Hematopoietic multipotent progenitor cell treated with erythropoietin and hydrocortisone succinate and interleukin-3 and kit ligand, for 15 days (in vitro differentiated cells): ENCODE data around the gene CIRBP.
"Not testable (repeated sequence)": the region's sequence is repeated elsewhere in the genome, so short reads cannot be mapped to it uniquely, and the experiment has no call there.

Experiments used
- DNase-seq: peaks from one replicate; pipeline ENCODE4 v3.0.0-alpha.2; 2015; ENCODE audit warnings: low spot score

CIRBP gene

DNA sequence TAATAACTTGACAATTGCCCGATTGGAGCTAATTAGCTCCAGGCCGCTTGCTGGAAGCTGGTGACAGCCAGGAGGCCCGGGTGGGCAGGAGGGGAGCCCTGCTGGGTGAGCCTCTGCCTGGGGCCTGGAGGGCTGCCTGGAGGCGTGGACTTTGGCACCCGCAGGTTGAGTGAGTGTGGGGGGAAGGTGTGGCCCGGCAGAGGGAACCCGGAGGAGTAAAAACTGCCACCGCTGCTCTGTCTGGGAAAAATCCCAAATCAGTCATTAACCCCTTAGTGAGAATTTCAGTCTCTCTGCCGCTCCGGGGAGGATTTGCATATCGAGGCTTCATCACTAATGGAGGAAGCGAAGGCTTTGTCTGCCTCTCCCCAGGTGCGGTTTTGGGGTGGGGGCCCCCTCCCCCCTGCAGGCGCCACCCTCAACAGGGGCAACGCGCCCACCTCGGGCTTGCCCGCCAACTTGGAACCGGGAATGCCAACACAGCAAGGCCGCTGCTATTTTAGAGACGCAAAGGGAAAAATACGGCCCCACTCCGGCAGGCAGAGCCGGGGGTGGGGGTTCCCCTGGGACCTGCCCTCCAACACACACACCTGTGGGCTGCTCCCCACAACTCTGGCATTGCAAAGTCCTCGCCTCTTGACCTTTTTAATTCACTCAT is 22.8 kb downstream of the CIRBP start:
- no peak for DNase-seq

DNA sequence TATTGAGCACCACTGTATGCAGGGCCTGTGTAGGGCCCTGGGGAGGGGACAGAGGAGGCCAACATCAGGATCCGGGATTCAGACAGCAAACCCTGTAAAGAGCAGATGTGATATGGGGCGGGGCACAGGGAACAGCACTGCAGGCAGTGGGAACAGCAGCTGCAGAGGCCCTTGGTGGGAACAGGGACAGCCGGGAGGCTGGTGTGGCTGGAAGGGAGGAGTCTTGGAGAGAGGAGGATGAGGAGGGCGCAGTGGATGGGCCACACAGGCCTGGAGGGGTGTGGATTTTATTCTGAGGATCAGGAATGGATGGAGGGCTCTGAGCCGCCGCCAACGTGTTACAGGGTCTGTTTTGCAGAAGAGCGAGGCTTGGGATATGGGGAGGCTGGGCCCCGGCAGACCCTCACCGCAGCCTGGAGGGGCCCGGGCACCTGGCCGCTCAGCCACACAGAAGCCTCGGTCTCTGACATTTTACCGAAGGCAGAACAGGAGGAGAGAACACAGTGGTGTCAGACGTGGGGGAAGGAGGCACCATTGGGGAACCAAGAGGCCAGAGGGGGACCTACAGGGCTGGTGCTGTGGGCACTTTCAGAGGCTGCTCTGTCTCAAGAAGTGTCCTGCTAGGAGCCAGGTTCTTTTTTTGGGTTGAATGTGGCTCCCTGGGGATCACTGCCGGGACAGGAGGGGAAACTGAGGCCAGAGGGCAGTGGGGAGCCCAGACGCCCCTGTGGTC is 23.5 kb downstream of the CIRBP start:
- no peak for DNase-seq

DNA sequence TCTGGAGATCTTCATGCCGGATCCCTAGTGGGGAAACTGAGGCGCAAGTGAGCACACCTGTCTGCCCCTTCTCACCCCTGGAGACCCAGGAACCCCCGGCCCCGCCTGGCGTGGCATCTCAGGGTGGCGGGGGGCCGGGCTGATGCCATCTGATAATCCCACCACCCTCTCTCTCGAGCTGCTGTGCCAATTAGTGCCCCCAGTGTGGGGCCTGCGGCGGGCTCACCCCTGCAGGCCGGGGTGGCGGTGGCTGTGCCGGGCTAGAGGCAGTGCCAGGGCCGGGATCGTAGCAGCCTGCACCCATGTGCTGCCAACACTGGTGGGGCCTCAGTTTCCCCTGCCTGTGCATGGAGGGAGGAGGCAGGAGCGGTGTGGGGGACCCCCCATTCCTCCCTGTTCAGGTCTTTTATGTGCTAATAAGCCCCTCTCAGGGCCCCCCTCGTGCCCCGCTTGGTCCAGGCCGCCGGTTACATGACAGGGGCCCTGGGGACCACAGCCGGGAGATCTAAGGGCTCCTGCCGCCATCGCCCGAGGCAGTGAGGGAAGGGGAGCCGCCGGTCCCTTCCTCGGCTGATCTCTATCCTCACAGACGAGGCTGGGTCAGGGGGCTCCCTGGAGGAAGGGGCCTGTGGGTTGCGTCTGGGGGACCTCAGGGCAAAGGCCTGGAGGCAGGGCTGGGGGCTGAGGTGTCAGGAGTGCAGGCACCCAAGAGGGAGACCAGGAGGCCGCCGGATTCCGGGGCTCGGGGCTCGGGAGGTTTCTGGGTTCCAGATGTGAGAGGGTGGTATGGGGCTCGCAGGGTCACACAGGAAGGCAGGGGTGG is 24.9 kb downstream of the CIRBP start:
- no peak for DNase-seq

DNA sequence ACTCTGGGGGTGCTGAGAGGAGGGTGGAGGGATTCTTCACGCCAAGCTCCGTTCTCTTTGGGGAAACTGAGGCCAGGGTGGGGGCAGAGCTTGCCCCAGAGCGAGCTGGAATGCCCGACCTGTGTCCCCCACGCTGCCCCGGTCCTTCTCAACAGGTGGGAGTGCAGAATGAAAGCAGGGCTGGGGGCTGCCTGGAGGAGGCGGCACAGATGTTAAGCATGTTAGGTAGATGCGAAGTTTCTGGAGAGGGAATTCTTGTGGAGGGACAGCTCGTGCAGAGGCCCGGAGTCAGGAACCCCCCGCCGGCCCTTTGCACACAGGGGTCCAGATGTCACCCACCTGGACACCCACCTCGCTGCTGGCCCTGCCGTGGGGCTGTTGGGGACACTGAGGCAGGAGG is 25.6 kb downstream of the CIRBP start:
- no peak for DNase-seq

DNA sequence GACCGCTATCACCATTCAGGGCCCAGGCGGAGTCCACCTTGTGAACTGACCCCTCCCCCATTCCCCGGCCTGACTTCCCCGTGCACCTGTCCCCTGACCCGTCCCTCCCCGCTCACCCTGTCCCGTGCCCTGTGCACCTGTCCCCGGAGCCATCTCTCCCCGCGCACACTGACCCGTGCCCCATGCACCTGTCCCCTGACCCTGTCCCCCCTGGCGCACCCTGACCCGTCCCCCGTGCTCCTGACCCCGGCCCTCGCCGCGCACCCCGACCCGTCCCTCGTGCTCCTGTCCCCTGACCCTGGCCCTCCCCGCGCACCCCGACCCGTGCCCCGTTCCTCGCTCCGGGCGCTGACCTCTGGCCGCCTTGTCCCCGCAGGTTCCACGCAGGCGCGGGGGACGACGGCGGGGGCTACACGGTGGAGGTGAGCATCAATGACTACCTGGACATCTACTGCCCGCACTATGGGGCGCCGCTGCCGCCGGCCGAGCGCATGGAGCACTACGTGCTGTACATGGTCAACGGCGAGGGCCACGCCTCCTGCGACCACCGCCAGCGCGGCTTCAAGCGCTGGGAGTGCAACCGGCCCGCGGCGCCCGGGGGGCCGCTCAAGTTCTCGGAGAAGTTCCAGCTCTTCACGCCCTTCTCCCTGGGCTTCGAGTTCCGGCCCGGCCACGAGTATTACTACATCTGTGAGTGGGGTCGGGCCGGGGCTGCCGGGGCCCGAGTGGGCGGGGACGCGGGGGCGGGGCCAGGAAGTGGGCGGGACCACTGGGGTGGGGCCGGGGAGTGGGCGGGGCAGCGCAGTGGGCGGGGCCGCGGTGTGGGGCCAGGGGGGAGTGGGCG is 26.3 kb downstream of the CIRBP start:
- DNase-seq: no peak

DNA sequence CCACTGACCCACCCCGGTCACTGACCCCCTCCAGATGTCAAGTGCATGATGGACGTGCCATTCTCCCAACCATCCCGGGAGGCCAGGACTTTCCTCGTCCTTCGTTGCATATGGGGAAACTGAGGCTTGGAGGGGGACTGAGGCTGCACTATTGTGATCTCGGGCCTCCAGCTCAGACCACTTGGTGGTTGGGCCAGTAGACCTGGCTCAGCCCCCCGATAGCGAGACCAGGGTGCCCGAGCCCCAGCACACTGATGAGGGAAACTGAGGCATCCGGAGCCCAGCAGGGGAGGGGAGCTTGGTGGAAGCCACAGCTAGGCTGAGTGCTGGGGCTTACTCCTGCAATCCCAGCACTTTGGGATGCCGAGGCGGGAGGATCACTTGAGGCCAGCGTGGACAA is 26.9 kb downstream of the CIRBP start:
- no peak for DNase-seq

DNA sequence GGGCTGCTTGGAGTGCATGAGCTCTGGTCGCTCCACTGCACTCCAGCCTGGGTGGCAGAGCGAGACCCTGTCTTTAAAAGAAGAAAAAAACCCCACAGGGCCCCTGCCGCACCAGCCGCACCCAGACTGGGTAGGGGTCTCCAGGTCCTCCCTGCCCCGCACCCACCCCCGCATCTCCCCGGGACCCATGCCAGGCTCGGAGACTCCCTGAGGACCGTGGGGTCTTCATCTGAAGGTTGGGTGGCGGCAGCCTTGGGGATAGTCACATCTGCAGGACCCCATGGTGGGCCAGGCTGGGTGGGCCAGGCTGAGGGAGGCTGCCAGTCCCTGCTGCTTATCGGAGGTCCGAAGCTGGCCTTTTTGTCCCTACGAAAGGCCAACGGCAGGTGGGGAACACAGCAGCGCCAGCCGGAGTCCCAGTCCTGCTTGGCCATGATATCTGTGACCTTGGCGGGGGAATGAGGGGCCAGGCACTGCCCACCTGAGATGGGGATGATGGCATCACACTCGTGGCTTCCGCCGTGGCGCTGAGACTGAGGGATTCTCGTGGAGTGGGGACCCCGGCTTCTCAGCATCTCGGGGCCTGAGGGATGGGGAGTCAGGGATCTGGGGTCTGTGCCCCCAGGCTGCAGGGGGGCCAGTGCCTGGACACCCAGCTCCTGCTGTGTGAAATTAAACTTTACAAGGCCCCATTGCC is 27.6 kb downstream of the CIRBP start:
- DNase-seq: no peak

DNA sequence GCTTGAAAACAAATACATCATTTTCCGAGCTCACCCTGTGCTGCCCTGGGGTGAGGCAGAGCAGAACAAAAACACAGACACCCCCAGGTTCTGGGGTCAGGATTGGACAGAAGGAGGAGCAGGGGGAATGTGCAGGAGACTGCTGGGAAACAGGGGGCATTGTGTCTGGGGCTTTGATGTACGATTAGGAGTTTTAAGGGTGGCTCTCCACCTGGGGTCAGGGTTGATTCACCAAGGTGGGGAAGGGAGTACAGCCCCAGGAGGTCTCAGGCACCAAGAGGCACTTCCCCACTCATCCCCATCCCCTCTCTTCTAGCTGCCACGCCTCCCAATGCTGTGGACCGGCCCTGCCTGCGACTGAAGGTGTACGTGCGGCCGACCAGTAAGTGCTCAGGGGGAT is 29.1 kb downstream of the CIRBP start:
- no peak for DNase-seq

DNA sequence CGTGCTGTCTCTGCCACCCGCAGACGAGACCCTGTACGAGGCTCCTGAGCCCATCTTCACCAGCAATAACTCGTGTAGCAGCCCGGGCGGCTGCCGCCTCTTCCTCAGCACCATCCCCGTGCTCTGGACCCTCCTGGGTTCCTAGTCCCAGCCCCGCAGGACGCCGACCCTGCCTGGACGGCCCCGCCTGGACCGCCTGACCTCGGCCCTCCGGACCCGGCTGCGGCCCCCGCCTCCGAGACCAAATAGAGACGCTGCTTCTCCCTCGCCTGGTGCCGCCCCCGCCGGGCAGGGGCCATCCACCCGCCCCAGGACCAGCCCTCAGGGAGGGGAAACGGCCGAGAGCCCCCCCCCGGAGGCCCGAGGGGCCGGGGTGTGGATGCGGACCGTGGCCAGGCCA is 30.7 kb downstream of the CIRBP start:
- DNase-seq: no peak

DNA sequence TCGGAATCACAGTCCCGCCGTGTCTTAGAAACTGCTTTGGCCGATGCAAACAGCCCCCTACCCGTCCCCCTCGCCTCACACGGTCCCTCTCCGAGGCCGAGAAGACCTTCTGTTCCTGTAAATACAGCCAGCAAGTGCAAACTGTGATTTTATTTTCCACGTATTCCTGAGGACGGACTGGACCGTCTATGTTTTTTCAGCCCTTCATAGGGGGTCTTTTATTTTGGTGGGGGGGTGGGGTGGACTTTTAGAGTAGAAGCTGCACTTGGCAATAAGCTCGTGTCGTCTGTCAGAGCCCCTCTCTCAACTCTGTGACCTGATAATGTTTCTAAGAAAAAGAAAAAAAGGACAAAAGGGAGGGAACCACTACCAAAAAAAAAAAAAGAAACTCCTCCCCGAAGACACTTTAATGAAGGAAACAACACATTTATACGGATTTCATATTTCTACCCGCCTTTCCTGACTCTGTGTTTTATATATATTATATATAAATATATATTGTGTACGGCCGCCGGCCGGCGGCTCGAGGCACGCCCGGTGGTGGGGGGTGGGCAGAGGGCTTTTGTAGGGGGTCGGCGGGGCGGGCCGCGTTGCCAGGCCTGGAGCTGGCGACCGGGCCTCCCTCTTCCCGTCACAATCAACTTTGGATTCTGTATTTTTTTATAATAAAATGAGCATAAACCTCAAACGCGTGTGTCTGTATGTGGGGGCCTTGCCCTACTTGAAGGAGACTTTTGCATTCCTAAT is 31.8 kb downstream of the CIRBP start:
- DNase-seq: no peak

DNA sequence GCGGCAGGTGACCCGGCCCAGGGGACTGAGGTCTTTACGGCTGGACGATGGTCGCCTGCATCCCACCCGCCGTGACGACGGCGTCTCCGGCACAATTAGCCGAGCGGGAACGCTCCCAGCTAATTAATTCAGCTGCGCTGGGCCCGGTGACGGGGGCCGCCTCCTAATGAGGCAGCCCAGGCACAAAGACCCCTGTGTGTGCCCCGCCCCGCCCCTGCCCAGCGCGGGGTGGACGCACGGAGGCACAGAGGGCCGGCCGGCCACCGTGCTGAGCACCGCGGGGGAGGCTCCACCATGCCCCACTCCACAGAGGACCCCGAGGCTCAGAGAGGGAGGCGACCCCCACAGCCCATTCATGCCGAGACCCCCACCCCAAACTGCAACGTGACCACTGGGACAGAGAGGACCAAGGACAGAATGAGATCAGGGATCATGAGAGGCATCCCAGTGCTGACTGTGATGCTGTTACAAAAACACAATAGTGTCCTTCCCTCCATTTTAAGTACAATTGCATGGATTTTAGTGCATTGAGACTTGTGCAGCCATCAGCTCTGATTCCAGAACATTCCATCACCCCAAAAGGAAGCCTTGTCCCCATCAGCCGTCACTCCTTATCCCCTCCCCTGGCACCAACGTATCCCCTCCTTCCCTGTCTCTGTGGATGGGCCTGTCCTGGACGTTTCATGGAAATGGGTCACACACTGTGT is 33.6 kb downstream of the CIRBP start:
- no peak for DNase-seq

DNA sequence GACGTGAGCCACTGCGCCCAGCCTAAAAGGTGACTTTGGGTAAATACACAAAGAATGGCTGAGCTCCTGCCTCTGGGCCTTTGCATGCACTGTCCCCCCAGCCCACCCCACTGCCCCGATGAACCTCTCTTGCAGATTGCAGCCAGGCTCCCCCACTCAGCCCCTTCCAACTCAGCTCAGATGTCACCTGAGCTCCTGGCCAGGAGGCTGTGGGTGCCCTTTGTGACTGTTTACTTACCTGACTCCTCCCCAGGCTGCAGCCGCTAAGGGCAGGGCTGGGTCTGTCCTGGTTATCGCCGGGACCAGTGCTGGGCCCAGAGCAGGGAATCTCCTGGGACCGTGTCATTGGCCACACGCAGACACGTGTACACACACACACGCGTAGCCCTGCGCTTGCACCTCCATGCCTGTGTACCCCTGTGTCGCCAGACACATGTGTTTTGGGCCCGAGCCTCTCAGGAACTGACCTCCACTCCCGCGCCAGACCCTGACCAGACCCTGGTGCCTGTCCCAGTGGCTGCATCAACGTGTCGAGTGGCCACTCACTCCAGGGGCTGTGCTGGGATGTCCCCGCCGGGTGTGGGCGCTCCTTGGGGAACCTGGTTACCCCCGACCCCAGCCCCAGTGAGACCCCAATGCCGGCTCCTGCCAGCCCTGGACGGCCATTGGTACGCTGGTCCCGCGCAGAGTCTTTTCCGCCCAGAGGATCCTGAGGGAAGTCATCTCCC is 35.2 kb downstream of the CIRBP start:
- DNase-seq: no peak

DNA sequence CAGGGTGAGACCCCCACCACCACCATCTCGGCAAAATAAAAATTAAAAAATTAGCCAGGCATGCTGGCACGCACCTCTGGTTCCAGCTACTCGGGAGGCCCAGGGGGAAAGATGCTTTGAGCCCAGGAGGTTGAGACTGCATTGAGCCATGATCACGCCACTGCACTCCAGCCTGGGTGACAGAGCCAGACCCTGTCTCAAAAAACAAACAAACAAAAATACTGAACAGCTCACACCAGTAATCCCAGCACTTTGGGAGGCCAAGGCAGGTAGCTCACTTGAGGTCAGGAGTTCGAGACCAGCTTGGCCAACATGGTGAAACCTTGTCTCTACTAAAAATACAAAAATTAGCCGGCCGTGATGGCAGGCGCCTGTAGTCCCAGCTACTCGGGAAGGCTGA is 36.2 kb downstream of the CIRBP start:
- not testable (repeated sequence) for DNase-seq

DNA sequence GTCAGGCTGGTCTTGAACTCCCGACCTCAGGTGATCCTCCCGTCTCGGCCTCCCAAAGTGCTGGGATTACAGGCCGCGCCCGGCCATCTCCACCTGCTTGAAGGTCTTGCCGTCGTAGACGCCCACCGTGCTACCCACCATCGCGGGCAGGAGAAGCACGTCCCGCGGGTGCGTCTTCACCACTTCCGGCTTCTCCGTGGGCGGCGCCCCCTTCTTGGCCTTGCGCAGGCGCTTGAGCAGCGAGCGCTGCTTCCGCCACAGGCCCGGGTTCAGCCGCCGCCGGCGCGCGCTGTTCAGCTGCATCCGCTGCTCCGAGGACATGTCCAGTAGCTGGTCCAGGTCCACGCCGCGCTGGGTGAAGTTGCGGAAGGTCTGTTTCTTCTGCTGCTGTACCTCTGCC is 38.2 kb downstream of the CIRBP start:
- DNase-seq: no peak

DNA sequence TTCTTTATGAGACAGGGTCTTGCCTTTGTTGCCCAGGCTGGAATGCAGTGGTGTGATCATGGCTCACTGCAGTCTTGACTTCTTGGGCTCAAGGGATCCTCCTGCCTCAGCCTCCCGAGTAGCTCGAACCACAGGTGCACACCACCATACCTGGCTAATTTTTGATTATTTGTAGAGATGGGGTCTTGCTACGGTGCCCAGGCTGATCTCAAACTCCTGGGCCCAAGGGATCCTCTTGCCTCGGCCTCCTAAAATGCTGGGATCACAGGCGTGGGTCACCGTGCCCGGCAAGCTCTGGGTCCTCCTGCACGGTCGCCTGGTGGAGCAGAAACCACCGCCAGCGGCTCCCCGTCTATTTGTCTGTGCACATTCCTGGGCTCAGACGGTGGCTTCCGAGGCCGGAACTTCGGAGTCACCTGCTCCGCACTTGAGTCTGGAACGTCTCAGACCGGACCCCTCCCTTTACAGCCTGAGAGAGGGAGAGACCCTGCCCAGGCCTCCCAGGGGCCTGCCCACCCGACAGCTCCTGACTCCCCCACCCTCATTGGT is 38.7 kb downstream of the CIRBP start:
- no peak for DNase-seq

DNA sequence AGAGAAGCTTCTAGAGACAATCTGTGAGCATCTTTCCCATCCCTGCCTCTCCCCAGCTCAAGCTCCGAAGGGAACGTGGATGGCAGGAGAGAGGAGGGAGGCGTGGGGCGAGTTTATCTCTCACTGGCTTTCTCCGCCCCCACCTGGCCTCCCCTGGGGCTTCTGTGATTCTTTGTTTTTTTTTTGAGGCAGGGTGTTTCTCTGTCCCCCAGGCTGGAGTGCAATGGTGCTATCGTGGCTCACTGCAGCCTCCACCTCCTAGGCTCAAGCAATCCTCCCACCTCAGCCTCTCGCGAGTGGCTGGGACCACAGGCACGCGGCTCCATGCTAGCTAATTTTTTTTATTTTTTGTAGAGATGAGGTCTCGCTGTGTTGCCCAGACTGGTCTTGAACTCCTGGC is 39.6 kb downstream of the CIRBP start:
- no peak for DNase-seq

DNA sequence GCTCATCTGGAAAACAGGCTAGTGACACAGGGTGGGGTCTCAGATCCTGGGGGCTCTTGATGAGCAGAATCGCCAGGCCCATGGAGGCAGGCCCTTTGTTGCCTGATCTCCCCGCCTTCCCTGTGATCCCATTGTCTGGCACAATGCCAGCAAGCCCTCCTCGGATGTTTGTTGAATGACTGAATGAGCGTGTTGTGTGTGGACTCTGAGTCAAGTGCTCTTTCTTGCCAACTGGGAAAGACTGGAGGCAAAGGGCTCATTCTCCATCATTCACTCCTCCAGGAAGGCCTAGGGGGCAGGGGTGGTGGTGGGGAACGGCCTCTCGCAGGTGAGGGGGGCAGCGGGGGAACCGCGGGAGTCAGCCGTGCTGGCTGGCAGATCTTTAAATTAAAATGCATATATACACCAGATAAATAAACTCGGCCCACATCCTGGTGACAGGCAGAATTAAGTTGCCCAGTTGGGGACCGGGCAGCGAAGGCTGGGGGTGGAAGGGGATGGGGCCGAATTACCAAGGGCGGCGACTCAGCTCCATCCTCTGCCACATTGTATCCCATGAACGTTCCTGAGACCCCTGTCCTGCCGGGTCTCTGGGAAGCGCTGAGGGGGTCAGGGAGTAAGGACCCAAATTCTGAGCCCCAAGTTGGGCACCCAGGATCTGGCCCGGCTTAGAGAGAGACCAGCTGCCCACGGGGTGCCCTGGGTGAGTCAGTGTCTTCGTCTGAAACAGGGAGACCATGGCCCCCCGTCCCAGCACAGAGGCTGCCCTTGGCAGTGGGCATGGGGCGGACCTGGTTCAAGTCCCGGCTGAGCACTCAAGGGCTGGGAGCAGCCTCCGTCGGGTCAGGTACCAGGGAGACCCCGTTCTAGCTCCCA is 41.1 kb downstream of the CIRBP start:
- no peak for DNase-seq

DNA sequence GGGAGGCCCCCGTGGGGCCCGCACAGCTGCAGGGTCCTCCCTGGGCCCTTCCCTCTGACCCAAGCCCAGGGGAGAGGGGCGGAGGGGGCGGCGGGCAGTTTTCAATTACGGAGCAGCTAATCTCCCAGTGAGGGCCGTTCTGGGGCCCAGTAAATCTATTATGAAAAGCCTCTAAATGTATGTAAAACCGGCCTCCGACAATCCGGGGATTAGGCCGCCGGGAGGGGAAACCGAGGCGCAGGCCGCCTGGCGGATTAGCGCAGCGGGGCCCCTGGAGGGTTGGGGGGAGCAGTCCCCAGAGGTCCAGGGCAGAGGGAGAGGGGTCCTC is 41.7 kb downstream of the CIRBP start:
- no peak for DNase-seq
